Stimulated activated memory B cell treated with anti-CD40 and anti-IgM and Interleukin-4, amounts not matched to agents 10 μg/mL and 1 μg/mL and 100 μg/mL, for 72 hours (primary cell): ENCODE data around the gene MET.
"Not testable (repeated sequence)": the region's sequence is repeated elsewhere in the genome, so short reads cannot be mapped to it uniquely, and the experiment has no call there.

Experiments
- ATAC-seq: fragments of 150-1000 bp; cut with Tn5 transposase; 2 replicates; pipeline ENCODE4 v1.10.0; 2021
- H3K27ac Mint-ChIP-seq: one replicate; pipeline ENCODE4 v1.8.0; 2022; ENCODE audit warnings: mild to moderate bottlenecking, mixed read lengths
- H3K27me3 Mint-ChIP-seq: one replicate; pipeline ENCODE4 v1.8.0; 2022; ENCODE audit warnings: mixed read lengths
- H3K36me3 Mint-ChIP-seq: one replicate; pipeline ENCODE4 v1.8.0; 2022; ENCODE audit warnings: mixed read lengths
- H3K4me1 Mint-ChIP-seq: one replicate; pipeline ENCODE4 v1.8.0; 2022; ENCODE audit warnings: mixed read lengths
- H3K4me3 Mint-ChIP-seq: one replicate; pipeline ENCODE4 v1.8.0; 2022; ENCODE audit warnings: mild to moderate bottlenecking, moderate library complexity, mixed read lengths
- H3K9me3 Mint-ChIP-seq: one replicate; pipeline ENCODE4 v1.8.0; 2022; ENCODE audit warnings: mixed read lengths

The MET gene

DNA sequence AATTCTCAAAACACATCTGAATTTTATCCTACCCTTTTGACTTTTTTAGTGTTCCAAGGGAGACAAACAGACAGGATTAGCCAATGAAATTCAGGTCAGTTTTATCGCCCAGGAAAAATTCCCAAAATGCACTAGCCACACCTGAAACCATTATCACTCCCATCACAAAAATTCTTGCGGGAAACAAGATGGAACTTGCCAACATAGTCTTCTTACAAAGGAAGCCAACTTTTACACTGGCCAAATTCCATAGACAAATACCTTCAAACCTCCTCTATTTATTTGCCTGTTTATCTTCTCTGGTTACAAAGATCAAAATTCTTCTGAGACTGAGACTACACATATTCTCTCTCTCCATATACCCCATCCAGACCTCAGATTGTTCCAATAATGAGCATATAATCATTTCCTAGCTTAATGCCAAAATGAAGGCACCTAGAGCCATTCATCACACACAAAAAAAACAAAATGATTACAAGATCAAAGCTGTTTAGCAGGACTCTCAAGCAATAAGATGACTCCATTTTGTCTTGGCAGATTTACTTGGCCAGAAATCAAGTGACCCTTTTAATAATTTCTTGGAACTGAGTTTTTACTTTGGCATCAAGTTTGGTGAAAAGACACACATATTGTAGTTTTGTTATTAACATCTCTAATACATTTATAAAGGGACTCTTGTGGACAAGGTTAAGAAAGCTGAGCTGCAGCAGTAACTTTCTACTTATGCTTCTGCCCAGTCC lies 30.2 kb downstream of the MET start:
- Mint-ChIP-seq H3K27ac (no peak overlapping the region), H3K4me1 (no peaks in the 10 kb centered on the region), H3K9me3 (no peaks in the 10 kb centered on the region), H3K27me3 (peaks cover 41% of the 10 kb centered on the region), H3K36me3 (no peaks in the 10 kb centered on the region), H3K4me3 (no peak overlapping the region)
- no peak for ATAC-seq

DNA sequence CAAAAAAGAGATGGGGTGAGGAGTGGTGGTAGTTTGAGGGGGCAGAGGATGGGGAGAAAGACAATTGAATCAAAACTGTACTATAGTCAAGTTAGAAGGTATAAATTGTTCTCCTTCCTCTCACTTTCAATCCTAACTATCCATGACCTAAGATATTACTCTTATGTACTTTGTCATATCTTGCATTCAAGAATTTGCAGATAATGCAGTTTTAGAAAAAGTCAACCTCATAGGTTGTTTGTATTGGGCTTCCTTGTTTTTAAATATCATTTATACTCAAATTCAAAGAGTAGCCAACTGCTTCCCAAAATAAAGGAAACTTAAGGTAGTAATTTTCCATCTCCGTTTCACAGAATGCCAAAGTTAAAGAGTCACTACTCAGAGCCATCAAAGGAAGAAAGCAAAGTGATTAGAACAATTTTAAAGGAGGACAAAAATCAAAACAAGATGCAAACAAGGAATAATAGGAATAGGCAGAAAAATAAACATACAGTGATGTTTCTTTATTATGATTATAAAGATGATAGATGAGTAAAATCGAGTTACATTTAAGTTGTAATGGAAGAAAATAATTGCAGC lies 32.7 kb downstream of the MET start:
- no peak overlapping the region for H3K4me3 Mint-ChIP-seq
- H3K4me1 Mint-ChIP-seq, result no peaks in the 10 kb centered on the region
- H3K27ac Mint-ChIP-seq, result no peak overlapping the region
- H3K36me3 Mint-ChIP-seq, result no peaks in the 10 kb centered on the region
- peaks cover 25% of the 10 kb centered on the region for H3K27me3 Mint-ChIP-seq
- ATAC-seq, result no peak
- H3K9me3 Mint-ChIP-seq, result no peaks in the 10 kb centered on the region

DNA sequence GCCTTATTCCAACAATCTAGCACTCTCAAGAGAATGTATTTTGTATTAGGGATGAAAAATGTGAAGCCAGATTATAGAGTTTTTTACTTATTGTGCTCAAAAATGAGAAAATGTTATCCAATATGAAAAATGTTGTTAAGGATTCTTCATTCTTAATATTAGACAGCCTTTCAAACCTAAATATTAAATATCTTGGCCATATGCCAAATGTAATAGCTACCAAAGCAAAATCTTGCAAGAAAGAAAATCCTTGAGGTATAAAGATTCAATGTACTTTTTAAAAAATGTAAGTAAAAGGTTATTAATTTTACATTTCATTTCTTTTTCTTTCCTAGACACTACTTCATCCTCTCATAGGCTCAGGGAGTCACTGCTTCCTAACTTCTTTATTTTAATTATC lies 33.4 kb downstream of the MET start:
- H3K4me1 Mint-ChIP-seq, result no peaks in the 10 kb centered on the region
- no peaks in the 10 kb centered on the region for H3K36me3 Mint-ChIP-seq
- H3K27ac Mint-ChIP-seq, result no peak overlapping the region
- ATAC-seq, result no peak
- no peaks in the 10 kb centered on the region for H3K9me3 Mint-ChIP-seq
- H3K27me3 Mint-ChIP-seq, result peaks cover 25% of the 10 kb centered on the region
- H3K4me3 Mint-ChIP-seq, result no peak overlapping the region

DNA sequence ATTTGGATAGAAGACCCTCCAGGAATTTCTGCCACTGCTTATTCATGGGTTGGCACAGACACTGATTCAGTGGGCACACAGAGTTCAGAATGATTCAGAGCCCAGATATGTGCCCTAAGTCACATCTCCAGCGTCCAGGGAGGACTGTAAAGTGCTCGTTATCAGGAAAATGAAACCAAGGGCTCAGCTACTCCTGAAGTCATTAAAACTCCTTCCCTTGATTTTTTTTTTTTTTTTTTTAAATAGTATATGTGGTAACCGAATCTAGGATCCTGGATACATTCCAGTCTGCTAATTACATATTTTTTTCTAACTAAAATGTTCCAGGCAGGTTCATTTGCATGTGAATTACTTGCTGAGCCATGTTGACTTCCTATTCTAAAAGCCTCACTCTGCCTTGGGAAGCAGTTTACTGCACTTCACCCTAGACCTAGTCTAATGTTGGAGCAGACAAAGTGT lies 34.7 kb downstream of the MET start:
- H3K4me3 Mint-ChIP-seq, result no peak overlapping the region
- H3K36me3 Mint-ChIP-seq, result no peaks in the 10 kb centered on the region
- no peak for ATAC-seq
- H3K27me3 Mint-ChIP-seq, result peaks cover 35% of the 10 kb centered on the region
- no peak overlapping the region for H3K27ac Mint-ChIP-seq
- H3K9me3 Mint-ChIP-seq, result no peaks in the 10 kb centered on the region
- no peaks in the 10 kb centered on the region for H3K4me1 Mint-ChIP-seq

DNA sequence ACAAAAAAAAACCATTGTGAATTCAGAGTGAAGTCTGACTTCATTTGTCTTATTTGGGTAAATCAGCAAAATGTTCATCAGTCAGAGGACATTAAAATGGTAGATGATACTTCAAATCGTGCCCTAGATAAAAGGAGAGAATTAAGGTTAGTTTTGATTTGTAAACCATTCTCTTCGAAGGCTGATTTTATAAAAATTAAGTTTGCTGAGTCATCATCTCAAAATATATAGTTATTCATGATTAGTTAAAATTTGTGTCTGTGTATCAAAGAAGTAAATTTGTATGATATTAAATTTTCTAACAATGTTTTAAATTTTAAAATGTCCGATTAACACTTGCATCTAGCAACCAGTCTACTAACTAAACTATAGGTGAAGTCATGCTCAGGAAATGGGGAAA lies 35.3 kb downstream of the MET start:
- ATAC-seq, result no peak
- H3K27ac Mint-ChIP-seq, result no peak overlapping the region
- H3K4me1 Mint-ChIP-seq, result no peaks in the 10 kb centered on the region
- H3K9me3 Mint-ChIP-seq, result no peaks in the 10 kb centered on the region
- no peak overlapping the region for H3K4me3 Mint-ChIP-seq
- peaks cover 35% of the 10 kb centered on the region for H3K27me3 Mint-ChIP-seq
- no peaks in the 10 kb centered on the region for H3K36me3 Mint-ChIP-seq

DNA sequence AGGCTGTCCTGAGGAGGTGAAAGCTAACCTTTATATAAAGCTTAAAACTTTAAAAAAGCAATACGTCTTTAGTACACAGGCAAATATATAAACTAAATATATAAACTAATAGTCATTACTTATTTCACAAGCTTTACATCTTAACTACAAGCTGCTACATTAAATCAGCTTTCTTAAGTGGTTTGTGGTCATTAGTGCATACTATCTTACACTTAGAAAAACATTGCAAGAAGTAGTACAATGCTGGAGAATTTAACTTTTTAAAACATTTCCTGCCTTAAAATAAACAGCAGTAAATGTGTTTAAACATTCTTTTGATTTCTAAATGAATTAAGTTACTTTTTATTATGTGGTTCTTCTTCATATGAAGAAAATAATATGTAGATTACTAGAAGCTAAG lies 36.3 kb downstream of the MET start:
- Mint-ChIP-seq H3K27ac (no peak overlapping the region), H3K4me1 (no peaks in the 10 kb centered on the region), H3K27me3 (peaks cover 35% of the 10 kb centered on the region), H3K36me3 (no peaks in the 10 kb centered on the region), H3K9me3 (no peaks in the 10 kb centered on the region), H3K4me3 (no peak overlapping the region)
- no peak for ATAC-seq

DNA sequence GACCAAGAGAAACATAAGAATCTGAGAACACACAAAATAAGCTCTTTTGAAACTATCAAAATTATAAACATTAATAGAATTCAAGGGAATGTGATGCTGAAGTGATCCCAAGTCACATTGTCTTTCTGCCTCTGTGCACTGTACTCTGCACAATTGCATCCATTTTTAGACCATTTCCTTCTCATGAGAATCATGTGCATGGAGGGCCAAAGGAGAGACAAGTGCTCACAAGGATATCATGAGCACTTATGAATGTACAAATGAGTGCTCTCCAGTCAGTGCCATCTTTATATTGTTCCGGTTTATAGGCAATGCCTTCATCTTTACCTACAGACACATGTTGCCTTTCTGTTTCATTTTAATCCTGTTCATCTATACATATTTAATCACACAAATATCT lies 36.9 kb downstream of the MET start:
- no peak for ATAC-seq

DNA sequence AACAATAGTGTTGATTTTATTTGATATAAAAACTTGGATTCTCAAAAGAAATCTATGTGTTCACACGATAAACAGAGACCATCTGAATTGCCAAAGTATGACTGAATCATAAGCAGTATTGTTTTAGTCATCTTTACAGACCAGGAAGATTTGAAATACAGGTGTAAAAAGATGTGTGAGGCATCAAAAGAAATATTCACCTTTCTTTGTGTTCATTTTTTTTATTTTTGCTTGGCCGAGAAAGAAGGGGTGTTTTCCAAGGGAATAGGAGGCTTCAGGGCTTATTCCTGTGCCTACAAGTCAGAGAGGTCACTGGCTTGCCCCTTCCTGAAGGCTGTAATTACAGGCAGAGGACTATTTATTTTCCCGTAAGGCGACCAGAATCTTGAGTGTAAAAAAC lies 37.3 kb downstream of the MET start:
- Mint-ChIP-seq H3K36me3 (no peaks in the 10 kb centered on the region), H3K9me3 (no peaks in the 10 kb centered on the region)
- ATAC-seq, result no peak

More for the DNA sequence above, 36.9 kb downstream of the MET start:
- H3K36me3 Mint-ChIP-seq, result no peaks in the 10 kb centered on the region
- no peak overlapping the region for H3K4me3 Mint-ChIP-seq
- H3K27me3 Mint-ChIP-seq, result peaks cover 41% of the 10 kb centered on the region
- H3K9me3 Mint-ChIP-seq, result no peaks in the 10 kb centered on the region
- no peaks in the 10 kb centered on the region for H3K4me1 Mint-ChIP-seq
- H3K27ac Mint-ChIP-seq, result no peak overlapping the region

DNA sequence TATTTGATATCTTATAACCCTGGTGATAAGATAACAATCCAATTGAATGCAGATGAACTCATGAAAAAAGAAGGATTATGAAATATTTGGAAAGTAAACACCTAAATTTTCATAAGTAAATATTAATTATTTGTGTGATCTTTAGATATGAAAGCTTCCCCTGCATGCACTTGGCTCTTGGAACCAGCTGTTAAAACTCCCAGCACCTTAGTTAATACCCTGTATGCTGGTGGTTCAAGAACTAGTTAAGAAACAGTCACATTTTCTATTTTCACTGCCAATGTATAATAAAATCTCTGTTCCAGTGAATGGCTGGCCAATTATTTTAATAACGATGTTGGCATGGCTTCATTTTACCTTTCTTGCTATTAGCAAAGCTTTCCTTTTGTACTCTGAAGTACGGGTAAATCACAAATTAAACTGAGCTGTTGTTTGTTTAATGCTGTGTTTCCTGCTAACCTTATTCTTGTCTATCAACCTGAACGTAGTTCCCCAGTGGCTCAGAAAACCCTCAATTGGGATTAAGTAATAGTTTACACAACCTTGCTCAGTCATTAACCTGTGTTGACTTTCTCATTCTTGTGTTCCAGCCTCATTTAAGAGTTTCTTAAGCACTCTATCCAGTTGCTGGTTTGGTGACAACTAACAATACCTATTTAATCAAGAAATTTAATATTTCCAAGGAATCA lies 38.9 kb downstream of the MET start:
- Mint-ChIP-seq H3K4me3 (no peak overlapping the region), H3K27ac (no peak overlapping the region), H3K9me3 (no peaks in the 10 kb centered on the region), H3K4me1 (no peaks in the 10 kb centered on the region), H3K36me3 (no peaks in the 10 kb centered on the region), H3K27me3 (peaks cover 55% of the 10 kb centered on the region)
- no peak for ATAC-seq

More for the DNA sequence above, 37.3 kb downstream of the MET start:
- no peak overlapping the region for H3K27ac Mint-ChIP-seq
- peaks cover 41% of the 10 kb centered on the region for H3K27me3 Mint-ChIP-seq
- no peaks in the 10 kb centered on the region for H3K4me1 Mint-ChIP-seq
- H3K4me3 Mint-ChIP-seq, result no peak overlapping the region

DNA sequence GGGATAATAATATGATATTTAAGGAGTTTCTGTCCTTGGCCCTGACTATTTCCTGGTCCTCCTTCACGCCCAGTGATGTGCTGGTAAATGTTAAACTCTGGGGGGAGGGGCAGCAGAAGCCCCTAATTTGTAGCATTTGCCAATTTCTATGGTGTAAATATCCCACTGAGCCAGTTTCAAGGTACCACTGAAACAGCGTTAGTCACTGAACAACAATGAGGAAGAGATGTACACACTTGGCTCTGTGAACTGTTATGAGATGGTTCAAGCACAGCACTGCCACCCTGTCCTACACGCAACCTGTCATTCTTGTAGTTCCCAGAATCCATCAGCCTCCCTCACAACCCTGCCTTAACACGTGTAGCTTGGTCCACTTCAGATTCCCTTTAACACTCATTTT lies 39.8 kb downstream of the MET start:
- Mint-ChIP-seq H3K4me1 (peaks cover 4% of the 10 kb centered on the region), H3K36me3 (no peaks in the 10 kb centered on the region), H3K9me3 (no peaks in the 10 kb centered on the region), H3K4me3 (no peak overlapping the region), H3K27ac (no peak overlapping the region), H3K27me3 (peaks cover 63% of the 10 kb centered on the region)
- ATAC-seq, result no peak

DNA sequence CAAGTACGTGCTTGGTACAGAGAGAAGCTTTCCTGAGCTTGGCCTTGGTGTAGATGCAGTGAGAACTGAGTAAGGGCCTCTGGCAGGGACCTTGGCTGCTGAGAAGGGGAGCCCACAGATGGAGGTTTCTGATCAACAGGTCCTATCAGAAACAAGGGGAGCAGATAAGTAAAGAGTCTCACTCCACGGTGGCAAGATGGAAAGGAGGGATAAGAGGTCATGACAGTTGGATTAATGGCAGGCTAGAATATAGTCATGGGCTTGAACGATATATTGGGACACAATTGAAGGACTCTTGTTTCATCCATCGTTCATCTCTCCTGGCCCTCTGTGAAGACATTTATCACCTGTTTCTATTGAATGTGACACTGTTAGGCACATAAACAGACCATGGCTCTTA lies 41.5 kb downstream of the MET start:
- Mint-ChIP-seq H3K9me3 (no peaks in the 10 kb centered on the region), H3K27me3 (peaks cover 63% of the 10 kb centered on the region)

DNA sequence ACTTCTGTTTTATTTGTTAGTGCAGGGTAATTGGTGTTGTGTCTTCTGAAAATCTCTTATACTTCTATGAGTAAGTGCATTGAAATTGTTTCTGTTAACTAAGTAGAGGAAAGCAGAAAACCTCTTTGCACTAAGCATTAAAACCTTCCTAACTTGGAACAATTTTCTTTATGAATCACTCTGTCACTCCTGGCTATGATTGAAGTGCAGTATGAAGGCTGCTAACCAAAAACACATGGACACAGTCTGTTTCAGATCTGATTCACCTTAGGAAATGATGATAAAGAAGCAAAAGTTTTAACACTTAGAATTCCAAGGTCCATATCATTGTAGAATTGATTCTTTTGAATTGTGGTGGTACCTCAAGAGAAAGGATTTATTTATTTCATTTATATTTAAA lies 41.9 kb downstream of the MET start:
- no peaks in the 10 kb centered on the region for H3K9me3 Mint-ChIP-seq
- peaks cover 59% of the 10 kb centered on the region for H3K27me3 Mint-ChIP-seq
- H3K4me1 Mint-ChIP-seq, result peaks cover 4% of the 10 kb centered on the region
- ATAC-seq, result no peak
- no peak overlapping the region for H3K4me3 Mint-ChIP-seq
- H3K27ac Mint-ChIP-seq, result no peak overlapping the region
- no peaks in the 10 kb centered on the region for H3K36me3 Mint-ChIP-seq

More for the DNA sequence above, 41.5 kb downstream of the MET start:
- Mint-ChIP-seq H3K36me3 (no peaks in the 10 kb centered on the region), H3K27ac (no peak overlapping the region), H3K4me1 (peaks cover 4% of the 10 kb centered on the region), H3K4me3 (no peak overlapping the region)
- no peak for ATAC-seq

DNA sequence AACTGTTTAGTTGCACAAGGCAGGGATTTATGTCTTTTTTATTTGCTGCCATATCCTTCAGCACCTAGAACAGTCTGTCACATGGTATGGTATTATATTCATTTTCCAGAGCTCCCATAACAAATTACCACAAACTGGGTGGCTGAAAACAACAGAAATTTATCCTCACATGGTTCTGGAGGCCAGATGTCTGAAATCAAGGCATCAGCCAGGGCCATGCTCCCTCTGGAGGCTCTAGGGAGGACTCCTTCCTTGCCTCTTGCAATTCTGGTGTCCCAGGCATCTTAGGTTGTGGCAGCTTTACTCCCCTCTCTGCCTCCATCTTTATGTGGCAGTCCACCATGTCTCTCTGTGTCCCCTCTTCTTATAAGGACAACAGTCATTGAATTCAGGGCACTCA lies 43.1 kb downstream of the MET start:
- no peak for ATAC-seq
- Mint-ChIP-seq H3K4me3 (no peak overlapping the region), H3K27ac (no peak overlapping the region), H3K4me1 (peaks cover 4% of the 10 kb centered on the region), H3K9me3 (no peaks in the 10 kb centered on the region), H3K36me3 (no peaks in the 10 kb centered on the region), H3K27me3 (peaks cover 53% of the 10 kb centered on the region)

DNA sequence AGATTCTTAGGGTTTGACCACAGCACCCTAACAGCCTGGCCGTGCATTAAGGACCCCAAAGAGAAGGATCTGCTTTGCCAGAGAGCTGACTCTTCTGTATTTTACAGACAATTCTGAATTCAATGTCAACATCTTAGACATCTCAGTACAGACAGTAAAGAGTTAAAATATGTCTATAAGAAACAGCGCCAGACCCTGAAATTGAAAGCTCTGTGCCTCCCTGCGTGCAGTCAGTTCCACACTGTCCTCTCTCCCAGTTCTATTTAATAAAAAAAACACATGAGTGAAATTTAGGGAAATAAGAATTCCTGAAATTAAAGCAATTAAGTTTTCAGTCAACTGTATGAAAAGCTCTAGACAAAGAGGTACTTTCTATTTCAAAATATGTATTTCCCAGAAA lies 45.1 kb downstream of the MET start:
- H3K4me3 Mint-ChIP-seq, result no peak overlapping the region
- H3K9me3 Mint-ChIP-seq, result no peaks in the 10 kb centered on the region
- H3K27ac Mint-ChIP-seq, result no peak overlapping the region
- H3K4me1 Mint-ChIP-seq, result peaks cover 4% of the 10 kb centered on the region
- H3K27me3 Mint-ChIP-seq, result peaks cover 39% of the 10 kb centered on the region
- ATAC-seq, result no peak
- H3K36me3 Mint-ChIP-seq, result no peaks in the 10 kb centered on the region

DNA sequence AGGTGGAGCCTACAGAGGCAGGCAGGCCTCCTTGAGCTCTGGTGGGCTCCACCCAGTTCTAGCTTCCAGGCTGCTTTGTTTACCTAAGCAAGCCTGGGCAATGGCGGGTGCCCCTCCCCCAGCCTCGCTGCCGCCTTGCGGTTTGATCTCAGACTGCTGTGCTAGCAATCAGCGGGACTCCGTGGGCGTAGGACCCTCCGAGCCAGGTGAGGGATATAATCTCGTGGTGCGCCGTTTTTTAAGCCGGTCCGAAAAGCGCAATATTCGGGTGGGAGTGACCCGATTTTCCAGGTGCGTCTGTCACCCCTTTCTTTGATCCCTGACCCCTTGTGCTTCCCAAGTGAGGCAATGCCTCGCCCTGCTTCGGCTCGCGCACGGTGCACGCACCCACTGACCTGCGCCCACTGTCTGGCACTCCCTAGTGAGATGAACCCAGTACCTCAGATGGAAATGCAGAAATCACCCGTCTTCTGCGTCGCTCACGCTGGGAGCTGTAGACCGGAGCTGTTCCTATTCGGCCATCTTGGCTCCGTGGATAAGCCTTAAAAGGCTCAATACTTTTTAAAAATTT lies 52.0 kb downstream of the MET start:
- peaks cover 11% of the 10 kb centered on the region for H3K27me3 Mint-ChIP-seq
- not testable (repeated sequence) for H3K27ac Mint-ChIP-seq, H3K36me3 Mint-ChIP-seq, H3K4me3 Mint-ChIP-seq, H3K9me3 Mint-ChIP-seq, ATAC-seq, H3K4me1 Mint-ChIP-seq
